CD4-positive, alpha-beta memory T cell (primary cell): Measurements from ENCODE around the gene CDKN3. TPM values are rescaled to one million over a fixed set of nuclear protein-coding genes. Genes with fewer than 3 reads are reported as not detected.
"Not testable (repeated sequence)": the region's sequence is repeated elsewhere in the genome, so short reads cannot be mapped to it uniquely, and the experiment has no call there.

Source experiments
- CTCF ChIA-PET: fragments of 350-600 bp; sonication (Branson Sonifier 250); formaldehyde crosslinking; loops from one replicate; lab custom pipeline; 2021; ENCODE audit warnings: inconsistent platforms; ENCODE audit not compliant: partially characterized antibody; lab: Charles Lee
- POLR2A ChIA-PET: fragments of 350-600 bp; sonication (Branson Sonifier 250); formaldehyde crosslinking; loops from one replicate; lab custom pipeline; 2021; ENCODE audit not compliant: partially characterized antibody; lab: Charles Lee
- DNase-seq, 5 donors: peaks; one replicate each; pipeline versions ENCODE4 v3.0.0 to v3.0.0-alpha.2; 2020 to 2022; ENCODE audit warnings: mixed read lengths in 1 of 5
- H3K27ac ChIP-seq: one replicate; pipeline ENCODE4 v1.7.0; 2013; ENCODE audit warnings: low read depth, low read length
- H3K27me3 ChIP-seq: 2 replicates; pipeline ENCODE4 v1.7.0; 2013; ENCODE audit warnings: mild to moderate bottlenecking, low read length, moderate library complexity; ENCODE audit not compliant: insufficient read depth
- H3K36me3 ChIP-seq: 2 replicates; pipeline ENCODE4 v1.7.0; 2013; ENCODE audit warnings: mild to moderate bottlenecking, low read length, moderate library complexity; ENCODE audit not compliant: insufficient read depth
- H3K4me1 ChIP-seq: 2 replicates; pipeline ENCODE4 v1.7.0; 2013; ENCODE audit warnings: mild to moderate bottlenecking, low read length, moderate library complexity; ENCODE audit not compliant: insufficient read depth
- H3K4me3 ChIP-seq, 2 donors: one replicate each; pipeline ENCODE4 v1.7.0; 2013; ENCODE audit warnings: low read length in 2 of 2, mild to moderate bottlenecking in 1 of 2
- H3K9me3 ChIP-seq, 2 donors: one replicate each; pipeline ENCODE4 v1.7.0; 2013; ENCODE audit warnings: low read length in 2 of 2, control low read depth in 1 of 2; ENCODE audit not compliant: control insufficient read depth in 1 of 2
- H3K27ac Mint-ChIP-seq, 7 donors: one replicate each; pipeline ENCODE4 v1.8.0; 2020 to 2021; ENCODE audit warnings: mixed read lengths in 7 of 7, mild to moderate bottlenecking in 6 of 7, inconsistent platforms in 3 of 7, moderate library complexity in 3 of 7
- H3K27me3 Mint-ChIP-seq, 2 donors: one replicate each; pipeline ENCODE4 v1.8.0; 2020 to 2021; ENCODE audit warnings: mixed read lengths in 2 of 2
- H3K36me3 Mint-ChIP-seq, 2 donors: one replicate each; pipeline ENCODE4 v1.8.0; 2020 to 2021; ENCODE audit warnings: mixed read lengths in 2 of 2, inconsistent platforms in 1 of 2, mild to moderate bottlenecking in 1 of 2
- H3K4me1 Mint-ChIP-seq, 4 donors: one replicate each; pipeline ENCODE4 v1.8.0; 2020 to 2021; ENCODE audit warnings: mixed read lengths in 4 of 4, mild to moderate bottlenecking in 1 of 4
- H3K4me3 Mint-ChIP-seq, 8 donors: one replicate each; pipeline ENCODE4 v1.8.0; 2020 to 2021; ENCODE audit warnings: mixed read lengths in 8 of 8, mild to moderate bottlenecking in 7 of 8, moderate library complexity in 6 of 8, inconsistent platforms in 3 of 8
- H3K9me3 Mint-ChIP-seq, 8 donors: one replicate each; pipeline ENCODE4 v1.8.0; 2020 to 2021; ENCODE audit warnings: mixed read lengths in 8 of 8, mild to moderate bottlenecking in 5 of 8, inconsistent platforms in 3 of 8, moderate library complexity in 1 of 8
- intact Hi-C: fragments of 100-400 bp; cut with micrococcal nuclease; formaldehyde crosslinking; loops from one replicate; pipeline ENCODE4 v1.15.1; 2023
- polyA plus RNA-seq, 2 donors: library from polyadenylated mRNA; unstranded; fragments of 300-500 nt; fragmentation: Illumina TruSeq; gene quantifications; one replicate each; pipeline ENCODE4 v1.2.3, GENCODE V29; 2021
- total RNA-seq, 2 experiments: library from RNA; stranded (reverse); gene quantifications; one replicate each; pipeline ENCODE4 v1.2.3, GENCODE V29; 2021

Gene CDKN3
- total and polyA plus RNA-seq, 4 experiments from 2014 or later, result 1.1 to 5.0 (median 2.2) TPM

GRCh38 chr14:54453252-54453651, 56.4 kb downstream of the CDKN3 start:
- Mint-ChIP-seq H3K27me3 (peaks cover 2 to 3% of the 10 kb centered on the region in 2 donors), H3K27ac (no peak overlapping the region), H3K4me1 (no peaks in the 10 kb centered on the region), H3K4me3 (no peak overlapping the region), H3K9me3 (no peaks in the 10 kb centered on the region), H3K36me3 (no peaks in the 10 kb centered on the region)
- CTCF ChIA-PET, result no interaction called here
- H3K36me3 ChIP-seq, result no peaks in the 10 kb centered on the region
- no peaks in the 10 kb centered on the region for H3K4me1 ChIP-seq
- H3K27me3 ChIP-seq, result no peaks in the 10 kb centered on the region
- no peaks in the 10 kb centered on the region for H3K9me3 ChIP-seq
- POLR2A ChIA-PET, result no interaction called here
- intact Hi-C loops, result no loop called here
- H3K27ac ChIP-seq, result no peak overlapping the region
- no peak for DNase-seq
- H3K4me3 ChIP-seq, result no peak overlapping the region

- DNase-seq, H3K36me3 ChIP-seq, H3K27ac ChIP-seq, H3K4me3 ChIP-seq, H3K27ac Mint-ChIP-seq, H3K9me3 Mint-ChIP-seq, H3K4me3 Mint-ChIP-seq, CTCF ChIA-PET, H3K36me3 Mint-ChIP-seq, H3K27me3 Mint-ChIP-seq, H3K27me3 ChIP-seq, H3K4me1 Mint-ChIP-seq, POLR2A ChIA-PET, intact Hi-C loops, H3K4me1 ChIP-seq, H3K9me3 ChIP-seq: not testable (repeated sequence)
These were observed 57.2 kb downstream of the CDKN3 start for GRCh38 chr14:54453990-54454389.

GRCh38 chr14:54455363-54455762, 58.6 kb downstream of the CDKN3 start:
- no peak overlapping the region for H3K4me3 ChIP-seq
- Mint-ChIP-seq H3K36me3 (no peaks in the 10 kb centered on the region), H3K4me1 (no peaks in the 10 kb centered on the region), H3K27me3 (no peaks in the 10 kb centered on the region), H3K4me3 (no peak overlapping the region), H3K9me3 (peaks cover 0 to 8% (median 2%) of the 10 kb centered on the region in 8 donors), H3K27ac (no peak overlapping the region)
- H3K9me3 ChIP-seq, result no peaks in the 10 kb centered on the region
- H3K36me3 ChIP-seq, result no peaks in the 10 kb centered on the region
- ChIA-PET CTCF (interaction anchor here (0.7 kb wide), 1 partner anchor 60 kb away, joined by 4 read pairs; no protein-coding TSS in a partner anchor), POLR2A (interaction anchor here (0.7 kb wide), 1 partner anchor 1180 kb away, joined by 3 read pairs; no protein-coding TSS in a partner anchor)
- intact Hi-C loops, result no loop called here
- H3K4me1 ChIP-seq, result no peaks in the 10 kb centered on the region
- DNase-seq, result no peak
- H3K27me3 ChIP-seq, result no peaks in the 10 kb centered on the region
- no peak overlapping the region for H3K27ac ChIP-seq

DNA sequence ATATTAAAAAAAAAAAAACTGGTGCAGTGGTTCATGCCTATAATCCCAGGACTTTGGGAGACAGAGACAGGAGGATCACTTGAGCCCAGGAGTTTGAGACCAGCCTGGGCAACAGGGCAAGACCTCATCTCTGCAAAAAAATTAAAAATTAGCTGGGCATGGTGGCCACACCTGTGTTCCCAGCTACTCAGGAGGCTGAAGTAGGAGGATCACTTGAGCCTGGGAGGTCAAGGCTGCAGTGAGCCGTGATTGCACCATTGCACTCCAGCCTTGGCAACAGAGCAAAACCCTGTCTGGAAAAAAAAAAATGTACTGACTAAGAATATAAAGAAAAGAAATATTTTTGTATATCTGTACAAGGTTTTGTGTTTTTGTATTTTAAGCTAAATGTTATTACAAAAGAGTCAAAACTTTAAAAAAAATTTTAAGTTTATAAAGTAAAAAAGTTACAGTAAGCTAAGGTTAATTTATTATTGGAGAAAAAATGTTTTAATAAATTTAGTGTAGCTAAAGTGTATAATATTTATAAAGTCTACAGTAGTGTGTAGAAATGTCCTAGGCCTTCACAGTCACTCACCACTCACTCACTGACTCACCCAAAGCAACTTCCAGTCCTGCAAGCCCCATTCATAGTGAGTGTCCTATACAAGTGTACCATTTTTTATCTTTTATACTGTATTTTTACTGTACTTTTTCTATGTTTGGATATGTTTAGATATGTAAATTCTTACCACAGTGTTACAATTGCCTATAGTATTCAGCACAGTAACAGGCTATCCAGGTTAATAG, 60.2 kb downstream of the CDKN3 start:
- H3K27me3 ChIP-seq, intact Hi-C loops, H3K4me3 Mint-ChIP-seq, DNase-seq, H3K27ac Mint-ChIP-seq, H3K36me3 ChIP-seq, H3K4me1 Mint-ChIP-seq, H3K27ac ChIP-seq, H3K4me3 ChIP-seq, POLR2A ChIA-PET, H3K36me3 Mint-ChIP-seq, H3K27me3 Mint-ChIP-seq, H3K9me3 ChIP-seq, H3K4me1 ChIP-seq, H3K9me3 Mint-ChIP-seq: not testable (repeated sequence)
- CTCF ChIA-PET, result interaction anchor here (0.5 kb wide), 1 partner anchor 19 kb away, joined by 3 read pairs; no protein-coding TSS in a partner anchor

GRCh38 chr14:54457609-54457996, 60.8 kb downstream of the CDKN3 start:
- Histone ChIP-seq H3K4me1 (no peaks in the 10 kb centered on the region), H3K36me3 (no peaks in the 10 kb centered on the region), H3K4me3 (no peak overlapping the region), H3K27me3 (no peaks in the 10 kb centered on the region), H3K9me3 (no peaks in the 10 kb centered on the region), H3K27ac (no peak overlapping the region)
- Mint-ChIP-seq H3K9me3 (peaks cover 0 to 8% (median 2%) of the 10 kb centered on the region in 8 donors), H3K27ac (no peak overlapping the region), H3K27me3 (no peaks in the 10 kb centered on the region), H3K4me3 (no peak overlapping the region), H3K36me3 (no peaks in the 10 kb centered on the region), H3K4me1 (no peaks in the 10 kb centered on the region)
- ChIA-PET POLR2A (no interaction called here), CTCF (no interaction called here)
- DNase-seq, result no peak
- intact Hi-C loops, result no loop called here

- H3K4me3 Mint-ChIP-seq, H3K27me3 ChIP-seq, CTCF ChIA-PET, H3K27me3 Mint-ChIP-seq, H3K4me1 ChIP-seq, H3K36me3 Mint-ChIP-seq, intact Hi-C loops, H3K36me3 ChIP-seq, H3K4me1 Mint-ChIP-seq, H3K27ac ChIP-seq, H3K4me3 ChIP-seq, H3K27ac Mint-ChIP-seq, H3K9me3 ChIP-seq, POLR2A ChIA-PET, H3K9me3 Mint-ChIP-seq, DNase-seq: not testable (repeated sequence)
These were observed 61.7 kb downstream of the CDKN3 start for GRCh38 chr14:54458536-54458935.

- Mint-ChIP-seq H3K4me1 (no peaks in the 10 kb centered on the region), H3K36me3 (no peaks in the 10 kb centered on the region), H3K27ac (no peak overlapping the region), H3K4me3 (no peak overlapping the region), H3K27me3 (no peaks in the 10 kb centered on the region), H3K9me3 (peaks cover 0 to 8% (median 2%) of the 10 kb centered on the region in 8 donors)
- intact Hi-C loops, result no loop called here
- H3K4me3 ChIP-seq, result no peak overlapping the region
- H3K27ac ChIP-seq, result no peak overlapping the region
- POLR2A ChIA-PET, result no interaction called here
- CTCF ChIA-PET, result no interaction called here
- H3K4me1 ChIP-seq, result no peaks in the 10 kb centered on the region
- no peaks in the 10 kb centered on the region for H3K36me3 ChIP-seq
- no peaks in the 10 kb centered on the region for H3K9me3 ChIP-seq
- no peak for DNase-seq
- H3K27me3 ChIP-seq, result no peaks in the 10 kb centered on the region
These were observed 62.3 kb downstream of the CDKN3 start for GRCh38 chr14:54459106-54459505.
